ENCODE measurements around the gene VWA3A. TPM values are rescaled to one million over a fixed set of nuclear protein-coding genes. Genes with fewer than 3 reads are reported as not detected.

VWA3A gene
- total and polyA plus RNA-seq, 7 donors, result 0.03 to 0.15 (median 0.12) TPM; not detected in 4

GRCh38 chr16:22053921-22054341 is 38.4 kb upstream of the VWA3A start:
- intact Hi-C loops (cut with DNase I), result no loop called here

GRCh38 chr16:22054847-22055590 is 37.3 kb upstream of the VWA3A start:
- Histone ChIP-seq H3K4me1 (no peaks in the 10 kb centered on the region), H3K4me3 (no peak overlapping the region), H3K36me3 (ENCODE audit: insufficient read depth in 1 of 2, low read depth in 1 of 2) (no peaks in the 10 kb centered on the region), H3K27me3 (ENCODE audit: insufficient read depth in 3 of 3, low read length in 2 of 3) (no peaks in the 10 kb centered on the region), H3K27ac (no peak overlapping the region), H3K9me3 (no peaks in the 10 kb centered on the region)
- TF ChIP-seq CTCF (IDR thresholded peaks at IDR 0.05), result no peak
- intact Hi-C loops (cut with DNase I), result no loop called here
- WGBS, 3 donors, result 87 to 92% (median 91%) methylated on average over 5 of the region's 5 CpGs
- no peak for ATAC-seq
- no peak for DNase-seq

More at GRCh38 chr16:22053921-22054341, 38.4 kb upstream of the VWA3A start:
- Histone ChIP-seq H3K27me3 (ENCODE audit: insufficient read depth in 3 of 3, low read length in 2 of 3) (no peaks in the 10 kb centered on the region), H3K36me3 (ENCODE audit: insufficient read depth in 1 of 2, low read depth in 1 of 2) (no peaks in the 10 kb centered on the region), H3K9me3 (no peaks in the 10 kb centered on the region), H3K4me3 (no peak overlapping the region), H3K27ac (no peak overlapping the region), H3K4me1 (no peaks in the 10 kb centered on the region)
- WGBS, 3 donors, result 96 to 99% (median 97%) methylated on average over 4 of the region's 4 CpGs
- TF ChIP-seq CTCF (IDR thresholded peaks at IDR 0.05), result no peak
- no peak for DNase-seq
- no peak for ATAC-seq

GRCh38 chr16:22055881-22056280 is 36.5 kb upstream of the VWA3A start:
- ATAC-seq, result no peak

GRCh38 chr16:22063888-22064467 is 28.4 kb upstream of the VWA3A start:
- H3K36me3 ChIP-seq (ENCODE audit: insufficient read depth in 1 of 2, low read depth in 1 of 2), result no peaks in the 10 kb centered on the region
- intact Hi-C loops (cut with DNase I), result no loop called here
- no peaks in the 10 kb centered on the region for H3K4me1 ChIP-seq
- H3K27me3 ChIP-seq (ENCODE audit: insufficient read depth in 3 of 3, low read length in 2 of 3), result no peaks in the 10 kb centered on the region
- no peaks in the 10 kb centered on the region for H3K9me3 ChIP-seq
- no peak for TF ChIP-seq CTCF (IDR thresholded peaks at IDR 0.05)
- DNase-seq (no peak), ATAC-seq (no peak)
- WGBS, 3 donors, result 83 to 96% (median 83%) methylated on average over 1 of the region's 1 CpG
- H3K27ac ChIP-seq, result no peak overlapping the region
- H3K4me3 ChIP-seq, result no peak overlapping the region

More at GRCh38 chr16:22055881-22056280, 36.5 kb upstream of the VWA3A start:
- Histone ChIP-seq H3K4me1 (no peaks in the 10 kb centered on the region), H3K4me3 (no peak overlapping the region), H3K9me3 (no peaks in the 10 kb centered on the region), H3K27ac (no peak overlapping the region), H3K27me3 (ENCODE audit: insufficient read depth in 3 of 3, low read length in 2 of 3) (no peaks in the 10 kb centered on the region), H3K36me3 (ENCODE audit: insufficient read depth in 1 of 2, low read depth in 1 of 2) (no peaks in the 10 kb centered on the region)
- intact Hi-C loops (cut with DNase I), result no loop called here
- TF ChIP-seq CTCF (IDR thresholded peaks at IDR 0.05), result no peak
- 77 to 83% (median 78%) methylated on average over 5 of the region's 5 CpGs for WGBS, 3 donors
- DNase-seq, result no peak

All from psoas muscle (tissue), 8 donors.